B cell (primary cell): ENCODE data around the gene ASIC1. TPM values are rescaled to one million over a fixed set of nuclear protein-coding genes. Genes with fewer than 3 reads are reported as not detected.

Experiments
- ATAC-seq: fragments of 200-7000 bp; cut with Tn5 transposase; one replicate; pipeline ENCODE4 v1.10.0; 2021; ENCODE audit warnings: low read depth, mild to moderate bottlenecking, moderate number of reproducible peaks, moderate library complexity
- CTCF ChIA-PET: fragments of 350-600 bp; sonication (Branson Sonifier 250); formaldehyde crosslinking; loops from one replicate; lab custom pipeline; 2021; ENCODE audit warnings: antibody characterized with exemption, inconsistent platforms; lab: Charles Lee
- POLR2A ChIA-PET: fragments of 350-600 bp; sonication (Branson Sonifier 250); formaldehyde crosslinking; loops from one replicate; lab custom pipeline; 2021; ENCODE audit warnings: antibody characterized with exemption; lab: Charles Lee
- DNase-seq: peaks from one replicate; pipeline ENCODE4 v3.0.0; 2013
- H2AFZ ChIP-seq: 2 replicates; pipeline ENCODE4 v1.6.1; 2012; ENCODE audit warnings: mild to moderate bottlenecking, low read depth, low read length; ENCODE audit not compliant: insufficient read depth, poor library complexity, severe bottlenecking
- H3K27ac ChIP-seq, 2 donors: 1 replicate in 1 of 2; 2 replicates in 1 of 2; pipeline ENCODE4 v1.5.1; 2012 to 2013; ENCODE audit warnings: low read length in 2 of 2, mild to moderate bottlenecking in 2 of 2, moderate library complexity in 1 of 2
- H3K27me3 ChIP-seq, 4 experiments: fragments of 200-600 bp in 1 of 4; sonication (generic) in 1 of 4; replicated peaks in 1 of 4; 1 replicate in 2 of 4; 2 replicates in 2 of 4; pipeline versions ENCODE4 v1.6.1 to v1.7.0; 2013 to 2016; ENCODE audit warnings: low read length in 3 of 4, mild to moderate bottlenecking in 2 of 4, mixed read lengths in 1 of 4, moderate library complexity in 1 of 4; ENCODE audit not compliant: insufficient read depth in 4 of 4, control insufficient read depth in 3 of 4; ENCODE audit errors: control extremely low read depth in 1 of 4
- H3K36me3 ChIP-seq, 2 experiments: replicated peaks in 1 of 2; 1 replicate in 1 of 2; 2 replicates in 1 of 2; pipeline versions ENCODE4 v1.6.1 to v1.7.1; 2013; ENCODE audit warnings: low read length in 1 of 2; ENCODE audit not compliant: insufficient read depth in 2 of 2, control insufficient read depth in 1 of 2; ENCODE audit errors: control extremely low read depth in 1 of 2, extremely low read depth in 1 of 2
- H3K4me1 ChIP-seq, 2 donors: fragments of 200-600 bp in 1 of 2; sonication (generic) in 1 of 2; 1 replicate in 1 of 2; 2 replicates in 1 of 2; pipeline versions ENCODE4 v1.5.1 to v1.6.1; 2013 to 2017; ENCODE audit warnings: low read length in 2 of 2; ENCODE audit not compliant: control insufficient read depth in 2 of 2, insufficient read depth in 2 of 2
- H3K4me2 ChIP-seq: replicated peaks from 2 replicates; pipeline ENCODE3; 2012; ENCODE audit warnings: mild to moderate bottlenecking, low read depth, low read length; ENCODE audit not compliant: poor library complexity, severe bottlenecking
- H3K4me3 ChIP-seq, 5 experiments: fragments of 200-600 bp in 1 of 5; sonication (generic) in 1 of 5; 1 replicate in 3 of 5; 2 replicates in 2 of 5; pipeline versions ENCODE4 v1.5.1 to v1.7.0; 2011 to 2016; ENCODE audit warnings: low read length in 4 of 5, mild to moderate bottlenecking in 4 of 5, low read depth in 2 of 5, control low read depth in 1 of 5, moderate library complexity in 1 of 5; ENCODE audit not compliant: insufficient read depth in 1 of 5; ENCODE audit errors: control extremely low read depth in 1 of 5, extremely low read depth in 1 of 5
- H3K79me2 ChIP-seq: fragments of 200-600 bp; sonication (generic); one replicate; pipeline ENCODE4 v1.6.0; 2016; ENCODE audit warnings: low read length; ENCODE audit not compliant: control insufficient read depth, insufficient read depth
- H3K9ac ChIP-seq: fragments of 200-600 bp; sonication (generic); 2 replicates; pipeline ENCODE4 v1.6.1; 2017; ENCODE audit warnings: mild to moderate bottlenecking, low read length, moderate library complexity
- H3K9me3 ChIP-seq, 3 donors: one replicate each; pipeline versions ENCODE4 v1.6.1 to v1.7.1; 2013; ENCODE audit warnings: low read length in 2 of 3; ENCODE audit not compliant: control insufficient read depth in 2 of 3, insufficient read depth in 1 of 3; ENCODE audit errors: control extremely low read depth in 1 of 3
- H4K20me1 ChIP-seq: 2 replicates; pipeline ENCODE4 v1.6.0; 2012; ENCODE audit warnings: mild to moderate bottlenecking, low read length; ENCODE audit not compliant: insufficient read depth, control insufficient read depth, poor library complexity, severe bottlenecking
- H3K27ac Mint-ChIP-seq: one replicate; pipeline ENCODE4 v1.8.0; 2021; ENCODE audit warnings: mixed read lengths
- H3K27me3 Mint-ChIP-seq: one replicate; pipeline ENCODE4 v1.8.0; 2021; ENCODE audit warnings: mixed read lengths
- H3K4me1 Mint-ChIP-seq: one replicate; pipeline ENCODE4 v1.8.0; 2021; ENCODE audit warnings: mixed read lengths
- H3K4me3 Mint-ChIP-seq: one replicate; pipeline ENCODE4 v1.8.0; 2021; ENCODE audit warnings: mixed read lengths
- H3K9me3 Mint-ChIP-seq: one replicate; pipeline ENCODE4 v1.8.0; 2022; ENCODE audit warnings: mixed read lengths; ENCODE audit not compliant: insufficient read depth
- EZH2 ChIP-seq: IDR thresholded peaks from 2 replicates; pipeline ENCODE4 v1.6.1; 2012; ENCODE audit warnings: borderline replicate concordance, low read depth, mild to moderate bottlenecking, moderate library complexity, low read length; ENCODE audit not compliant: insufficient read depth, poor library complexity, severe bottlenecking
- WGBS: methylation state at CpG from one replicate; pipeline ENCODE4 v1.1.5; 2013; ENCODE audit warnings: missing lambda C conversion rate; ENCODE audit not compliant: insufficient coverage; 5-methylcytosine and 5-hydroxymethylcytosine counted together
- intact Hi-C: fragments of 100-400 bp; cut with micrococcal nuclease; formaldehyde crosslinking; loops from one replicate; pipeline ENCODE4 v1.10.0; 2022
- polyA plus RNA-seq: library from polyadenylated mRNA; depleted of rRNA; stranded (reverse); fragments of >200 nt; gene quantifications from 2 replicates; pipeline ENCODE4 v1.2.3, GENCODE V29; 2012
- total RNA-seq, 2 donors: library from RNA; stranded (reverse); fragments of 120-200 nt in 1 of 2; gene quantifications; 1 replicate in 1 of 2; 2 replicates in 1 of 2; pipeline versions ENCODE4 v1.2.3 to v1.2.4, GENCODE V29; 2013 to 2022
- TF ChIP-seq, protein P1 (sequence below): fragments of 200-600 bp; IDR thresholded peaks from one replicate; pipeline ENCODE4 v1.8.0; 2022; ENCODE audit warnings: antibody characterized with exemption, mild to moderate bottlenecking

Gene ASIC1
- total and polyA plus RNA-seq, 2 donors (not counting 1 experiment from before 2014, with no cell fraction given): not detected

DNA sequence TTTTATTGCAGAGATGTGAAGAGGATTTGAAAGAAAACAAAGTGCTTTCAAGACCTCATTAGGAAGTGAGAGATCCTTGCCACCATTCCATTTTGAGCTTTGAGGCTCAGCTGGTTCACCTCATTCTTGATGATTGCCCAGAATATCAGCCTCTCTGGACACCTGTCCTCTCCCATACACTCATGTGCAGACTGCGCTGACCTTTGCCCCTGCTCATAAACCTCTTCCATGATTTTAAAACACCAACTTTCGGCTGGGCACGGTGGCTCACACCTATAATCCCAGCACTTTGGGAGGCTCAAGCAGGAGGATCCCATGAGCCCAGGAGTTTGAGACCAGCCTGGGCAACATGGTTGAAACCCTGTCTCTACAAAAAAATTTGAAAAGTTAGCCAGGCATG lies 63.6 kb downstream of the ASIC1 start:
- ATAC-seq (no peak), DNase-seq (no peak)
- Mint-ChIP-seq H3K27ac (no peak overlapping the region), H3K4me3 (no peak overlapping the region), H3K9me3 (no peaks in the 10 kb centered on the region), H3K4me1 (peaks cover 31% of the 10 kb centered on the region), H3K27me3 (no peaks in the 10 kb centered on the region)
- no peak overlapping the region for H3K4me2 ChIP-seq
- 100% methylated on average over 3 of the region's 3 CpGs for WGBS
- no peaks in the 10 kb centered on the region for H3K9me3 ChIP-seq
- TF ChIP-seq, protein P1, sequence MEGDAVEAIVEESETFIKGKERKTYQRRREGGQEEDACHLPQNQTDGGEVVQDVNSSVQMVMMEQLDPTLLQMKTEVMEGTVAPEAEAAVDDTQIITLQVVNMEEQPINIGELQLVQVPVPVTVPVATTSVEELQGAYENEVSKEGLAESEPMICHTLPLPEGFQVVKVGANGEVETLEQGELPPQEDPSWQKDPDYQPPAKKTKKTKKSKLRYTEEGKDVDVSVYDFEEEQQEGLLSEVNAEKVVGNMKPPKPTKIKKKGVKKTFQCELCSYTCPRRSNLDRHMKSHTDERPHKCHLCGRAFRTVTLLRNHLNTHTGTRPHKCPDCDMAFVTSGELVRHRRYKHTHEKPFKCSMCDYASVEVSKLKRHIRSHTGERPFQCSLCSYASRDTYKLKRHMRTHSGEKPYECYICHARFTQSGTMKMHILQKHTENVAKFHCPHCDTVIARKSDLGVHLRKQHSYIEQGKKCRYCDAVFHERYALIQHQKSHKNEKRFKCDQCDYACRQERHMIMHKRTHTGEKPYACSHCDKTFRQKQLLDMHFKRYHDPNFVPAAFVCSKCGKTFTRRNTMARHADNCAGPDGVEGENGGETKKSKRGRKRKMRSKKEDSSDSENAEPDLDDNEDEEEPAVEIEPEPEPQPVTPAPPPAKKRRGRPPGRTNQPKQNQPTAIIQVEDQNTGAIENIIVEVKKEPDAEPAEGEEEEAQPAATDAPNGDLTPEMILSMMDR: no peak
- no peak for TF ChIP-seq EZH2
- H4K20me1 ChIP-seq: peaks cover 75% of the 10 kb centered on the region
- CTCF ChIA-PET: interaction anchor here (1.0 to 1.3 kb wide), 3 partner anchors 9 to 50 kb away, joined by 3 to 8 read pairs (median 3); partner anchors contain the start of gene COX14
- no peak overlapping the region for H3K4me3 ChIP-seq
- peaks cover 2 to 53% of the 10 kb centered on the region in 2 experiments for H3K36me3 ChIP-seq
- H3K9ac ChIP-seq: no peak overlapping the region
- intact Hi-C loops: no loop called here
- H3K27ac ChIP-seq: no peak overlapping the region
- peaks cover 98% of the 10 kb centered on the region for H3K79me2 ChIP-seq
- H3K4me1 ChIP-seq: peaks cover 3 to 15% of the 10 kb centered on the region in 2 donors
- no peaks in the 10 kb centered on the region for H3K27me3 ChIP-seq
- H2AFZ ChIP-seq: no peak overlapping the region
- POLR2A ChIA-PET: no interaction called here

DNA sequence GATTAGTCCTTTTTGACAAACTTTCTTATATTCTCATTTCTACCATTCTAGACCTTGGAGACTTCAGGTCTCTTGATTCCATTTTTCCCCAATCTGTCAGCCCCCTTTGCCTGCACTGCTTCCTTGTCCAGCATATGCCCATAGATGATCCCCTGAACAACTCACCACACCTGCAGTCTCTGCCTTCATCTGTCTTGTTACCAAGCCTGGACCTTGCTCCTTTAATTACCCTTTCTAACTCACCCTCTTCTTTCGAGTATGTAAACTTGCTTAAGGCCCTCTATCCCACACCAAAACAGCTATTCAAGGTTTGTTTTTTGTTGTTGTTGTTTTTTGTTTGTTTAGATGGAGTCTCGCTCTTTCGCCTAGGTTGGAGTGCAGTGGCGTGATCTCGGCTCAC lies 64.2 kb downstream of the ASIC1 start:
- H3K27ac ChIP-seq: no peak overlapping the region
- H3K9me3 Mint-ChIP-seq: no peaks in the 10 kb centered on the region
- POLR2A ChIA-PET: interaction anchor here (0.5 kb wide), 1 partner anchor 21 kb away, joined by 3 read pairs; no protein-coding TSS in a partner anchor
- CTCF ChIA-PET: interaction anchor here (1.0 kb wide), 1 partner anchor 32 kb away, joined by 3 read pairs; no protein-coding TSS in a partner anchor
- H3K79me2 ChIP-seq: peaks cover 96% of the 10 kb centered on the region
- no peaks in the 10 kb centered on the region for H3K27me3 ChIP-seq
- DNase-seq (no peak), ATAC-seq (no peak)
- no peaks in the 10 kb centered on the region for H3K27me3 Mint-ChIP-seq
- H3K36me3 ChIP-seq: peaks cover 2 to 47% of the 10 kb centered on the region in 2 experiments
- no peak overlapping the region for H3K4me3 ChIP-seq
- no peaks in the 10 kb centered on the region for H3K9me3 ChIP-seq
- 100% methylated on average over 2 of the region's 5 CpGs for WGBS
- H3K4me1 Mint-ChIP-seq: peaks cover 26% of the 10 kb centered on the region
- H4K20me1 ChIP-seq: peaks cover 68% of the 10 kb centered on the region
- no peak overlapping the region for H3K4me2 ChIP-seq
- H2AFZ ChIP-seq: no peak overlapping the region
- H3K4me3 Mint-ChIP-seq: no peak overlapping the region
- intact Hi-C loops: no loop called here
- no peak overlapping the region for H3K27ac Mint-ChIP-seq
- H3K4me1 ChIP-seq: peaks cover 3 to 12% of the 10 kb centered on the region in 2 donors
- no peak for TF ChIP-seq EZH2
- TF ChIP-seq, protein P1: no peak
- H3K9ac ChIP-seq: no peak overlapping the region
